H1 (cell line): Measurements from ENCODE around the gene EPSTI1. TPM values are rescaled to one million over a fixed set of nuclear protein-coding genes. Genes with fewer than 3 reads are reported as not detected.

Experiments used
- CHD7 ChIP-seq: fragments of 300-600 bp; sonication (generic); IDR thresholded peaks from 2 replicates; pipeline ENCODE4 v1.7.1; 2012; ENCODE audit warnings: low read length, moderate library complexity, mild to moderate bottlenecking, inconsistent platforms; ENCODE audit not compliant: insufficient replicate concordance
- EP300 ChIP-seq, 2 experiments: IDR thresholded peaks; 1 replicate in 1 of 2; 2 replicates in 1 of 2; pipeline ENCODE4 v1.6.1; 2011 to 2012; ENCODE audit warnings: low read depth in 2 of 2, low read length in 2 of 2, mild to moderate bottlenecking in 2 of 2, borderline replicate concordance in 1 of 2, inconsistent platforms in 1 of 2, moderate library complexity in 1 of 2
- KDM1A ChIP-seq: fragments of 200-600, 300-600 bp; sonication (generic); IDR thresholded peaks from 2 replicates; pipeline ENCODE4 v1.7.1; 2016; ENCODE audit warnings: mild to moderate bottlenecking, low read length, borderline replicate concordance
- POLR2A ChIP-seq, 2 experiments: IDR thresholded peaks; 1 replicate in 1 of 2; 2 replicates in 1 of 2; pipeline ENCODE4 v1.6.1; 2011; ENCODE audit warnings: low read depth in 2 of 2, low read length in 2 of 2, mild to moderate bottlenecking in 2 of 2; ENCODE audit errors: control extremely low read depth in 1 of 2
- RAD21 ChIP-seq, 2 experiments: IDR thresholded peaks in 1 of 2; conservative IDR thresholded peaks in 1 of 2; 2 replicates each; pipeline ENCODE4 v1.6.1; 2011; ENCODE audit warnings: low read depth in 2 of 2, low read length in 2 of 2, improper control_type of control experiment in 1 of 2, inconsistent platforms in 1 of 2, mild to moderate bottlenecking in 1 of 2, moderate library complexity in 1 of 2
- SIN3A ChIP-seq, 2 experiments: IDR thresholded peaks in 1 of 2; conservative IDR thresholded peaks in 1 of 2; 2 replicates each; pipeline ENCODE4 v1.6.1; 2011 to 2012; ENCODE audit warnings: low read length in 2 of 2, improper control_type of control experiment in 1 of 2, low read depth in 1 of 2, mild to moderate bottlenecking in 1 of 2
- SIX5 ChIP-seq: IDR thresholded peaks from 2 replicates; pipeline ENCODE4 v1.6.1; 2011; ENCODE audit warnings: mild to moderate bottlenecking, low read depth, low read length
- polyA plus RNA-seq, 7 experiments: library from polyadenylated mRNA; depleted of rRNA in 3 of 7; stranded (reverse) in 5 of 7; unstranded in 2 of 7; fragments of >200 nt in 5 of 7; fragments of 200-250 nt in 2 of 7; gene quantifications; 1 replicate in 5 of 7; 2 replicates in 1 of 7; 4 replicates in 1 of 7; pipeline versions ENCODE4 v1.2.1 to v1.2.3, GENCODE V29; 2011 to 2013; ENCODE audit warnings: missing spikeins in 2 of 7, mixed read lengths in 2 of 7
- total RNA-seq: library from RNA; stranded (reverse); fragmentation: NEBNext Ultra II Directional; extraction: Animal tissue kit (Norgen Biotek cat#: 25700); gene quantifications from 2 replicates; pipeline ENCODE4 v1.2.1, GENCODE V29; 2021

The EPSTI1 gene
- total and polyA plus RNA-seq, 2 of the 8 experiments (the other 6 are each of a cell fraction or from before 2014, with no cell fraction given) = 0.23 to 0.37 TPM

GRCh38 chr13:42969565-42970172 is 22.4 kb downstream of the EPSTI1 start (continued):
- TF ChIP-seq CHD7 (no peak), RAD21 (IDR thresholded peaks at IDR 0.05 in 1 of 2, conservative IDR thresholded peaks at IDR 0.05 in 1 of 2; ENCODE audit: low read depth in 2 of 2, low read length in 2 of 2) (peak; percentile 67 to 72), POLR2A (IDR thresholded peaks at IDR 0.05; ENCODE audit: control extremely low read depth in 1 of 2, low read depth in 2 of 2, low read length in 2 of 2) (no peak), SIX5 (no peak), EP300 (IDR thresholded peaks at IDR 0.05; ENCODE audit: borderline replicate concordance in 1 of 2, low read depth in 2 of 2, low read length in 2 of 2) (no peak), SIN3A (conservative IDR thresholded peaks at IDR 0.05 in 1 of 2, IDR thresholded peaks at IDR 0.05 in 1 of 2; ENCODE audit: low read depth in 1 of 2, low read length in 2 of 2) (no peak), KDM1A (no peak)
- TF ChIP-seq, all 59 proteins: peak for 2
